ENCODE data around the gene MORN2. TPM values are rescaled to one million over a fixed set of nuclear protein-coding genes. Genes with fewer than 3 reads are reported as not detected.

Gene MORN2
- total RNA-seq, 4 donors from 2014 or later = 6.1 to 14.9 (median 10.6) TPM

DNA sequence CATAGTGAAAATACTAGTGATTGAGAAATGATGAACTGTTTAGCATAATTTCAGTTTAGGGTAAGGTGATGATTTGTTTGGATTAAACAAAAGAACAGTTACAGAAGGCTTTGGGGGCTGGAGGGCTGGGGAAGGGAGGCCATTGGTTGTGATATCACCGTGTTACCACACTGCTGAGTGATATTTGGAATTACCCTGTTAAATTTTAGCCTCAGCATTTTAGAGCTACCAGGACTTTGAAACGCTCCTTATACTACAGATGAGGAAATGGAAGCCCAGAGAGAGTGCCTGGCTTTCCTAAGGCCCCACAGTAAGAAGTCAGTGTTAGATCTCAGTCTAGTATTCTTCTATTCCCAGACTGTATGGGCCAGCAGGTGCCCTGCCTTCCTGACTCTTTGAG lies 29.5 kb downstream of the MORN2 start:
- no peaks in the 10 kb centered on the region for H3K36me3 ChIP-seq
- no peaks in the 10 kb centered on the region for H3K27me3 ChIP-seq
- no peak overlapping the region for H3K27ac ChIP-seq
- TF ChIP-seq, protein P1, sequence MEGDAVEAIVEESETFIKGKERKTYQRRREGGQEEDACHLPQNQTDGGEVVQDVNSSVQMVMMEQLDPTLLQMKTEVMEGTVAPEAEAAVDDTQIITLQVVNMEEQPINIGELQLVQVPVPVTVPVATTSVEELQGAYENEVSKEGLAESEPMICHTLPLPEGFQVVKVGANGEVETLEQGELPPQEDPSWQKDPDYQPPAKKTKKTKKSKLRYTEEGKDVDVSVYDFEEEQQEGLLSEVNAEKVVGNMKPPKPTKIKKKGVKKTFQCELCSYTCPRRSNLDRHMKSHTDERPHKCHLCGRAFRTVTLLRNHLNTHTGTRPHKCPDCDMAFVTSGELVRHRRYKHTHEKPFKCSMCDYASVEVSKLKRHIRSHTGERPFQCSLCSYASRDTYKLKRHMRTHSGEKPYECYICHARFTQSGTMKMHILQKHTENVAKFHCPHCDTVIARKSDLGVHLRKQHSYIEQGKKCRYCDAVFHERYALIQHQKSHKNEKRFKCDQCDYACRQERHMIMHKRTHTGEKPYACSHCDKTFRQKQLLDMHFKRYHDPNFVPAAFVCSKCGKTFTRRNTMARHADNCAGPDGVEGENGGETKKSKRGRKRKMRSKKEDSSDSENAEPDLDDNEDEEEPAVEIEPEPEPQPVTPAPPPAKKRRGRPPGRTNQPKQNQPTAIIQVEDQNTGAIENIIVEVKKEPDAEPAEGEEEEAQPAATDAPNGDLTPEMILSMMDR (IDR thresholded peaks at IDR 0.05) = no peak
- TF ChIP-seq POLR2A (IDR thresholded peaks at IDR 0.05) = no peak
- DNase-seq = no peak
- H3K9me3 ChIP-seq = no peaks in the 10 kb centered on the region
- no peak overlapping the region for H3K4me3 ChIP-seq
- 80 to 84% methylated on average over 2 of the region's 2 CpGs for WGBS, 2 donors
- H3K4me1 ChIP-seq = peaks cover 0 to 7% (median 0%) of the 10 kb centered on the region in 3 donors
- intact Hi-C loops (cut with DNase I) = no loop called here

DNA sequence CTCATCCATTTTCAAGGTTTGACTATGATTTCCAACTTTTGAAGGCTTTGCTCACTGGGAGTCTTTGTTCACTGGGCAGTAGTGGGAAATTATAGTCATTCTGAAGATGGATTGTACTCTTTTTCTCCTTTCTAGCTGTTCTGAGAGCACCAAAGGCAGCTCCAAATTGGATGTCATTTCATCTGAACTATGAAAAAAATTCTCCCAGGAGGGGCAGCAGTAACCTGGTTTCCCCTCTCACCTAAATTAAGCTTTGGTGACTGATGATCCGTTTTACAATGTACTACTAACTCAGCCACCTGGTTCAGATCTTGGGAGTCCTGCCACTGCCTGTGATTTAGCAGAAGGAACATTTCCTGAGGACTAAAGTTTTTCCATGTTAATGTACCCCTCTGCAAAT lies 31.5 kb downstream of the MORN2 start:
- Histone ChIP-seq H3K27ac (no peak overlapping the region), H3K27me3 (no peaks in the 10 kb centered on the region), H3K4me1 (peaks cover 0 to 7% (median 0%) of the 10 kb centered on the region in 3 donors), H3K9me3 (no peaks in the 10 kb centered on the region), H3K36me3 (no peaks in the 10 kb centered on the region), H3K4me3 (no peak overlapping the region)
- intact Hi-C loops (cut with DNase I) = no loop called here
- TF ChIP-seq, protein P1 (IDR thresholded peaks at IDR 0.05) = no peak
- TF ChIP-seq POLR2A (IDR thresholded peaks at IDR 0.05) = no peak
- no peak for DNase-seq
- 50 to 80% methylated on average over 1 of the region's 1 CpG for WGBS, 2 donors

DNA sequence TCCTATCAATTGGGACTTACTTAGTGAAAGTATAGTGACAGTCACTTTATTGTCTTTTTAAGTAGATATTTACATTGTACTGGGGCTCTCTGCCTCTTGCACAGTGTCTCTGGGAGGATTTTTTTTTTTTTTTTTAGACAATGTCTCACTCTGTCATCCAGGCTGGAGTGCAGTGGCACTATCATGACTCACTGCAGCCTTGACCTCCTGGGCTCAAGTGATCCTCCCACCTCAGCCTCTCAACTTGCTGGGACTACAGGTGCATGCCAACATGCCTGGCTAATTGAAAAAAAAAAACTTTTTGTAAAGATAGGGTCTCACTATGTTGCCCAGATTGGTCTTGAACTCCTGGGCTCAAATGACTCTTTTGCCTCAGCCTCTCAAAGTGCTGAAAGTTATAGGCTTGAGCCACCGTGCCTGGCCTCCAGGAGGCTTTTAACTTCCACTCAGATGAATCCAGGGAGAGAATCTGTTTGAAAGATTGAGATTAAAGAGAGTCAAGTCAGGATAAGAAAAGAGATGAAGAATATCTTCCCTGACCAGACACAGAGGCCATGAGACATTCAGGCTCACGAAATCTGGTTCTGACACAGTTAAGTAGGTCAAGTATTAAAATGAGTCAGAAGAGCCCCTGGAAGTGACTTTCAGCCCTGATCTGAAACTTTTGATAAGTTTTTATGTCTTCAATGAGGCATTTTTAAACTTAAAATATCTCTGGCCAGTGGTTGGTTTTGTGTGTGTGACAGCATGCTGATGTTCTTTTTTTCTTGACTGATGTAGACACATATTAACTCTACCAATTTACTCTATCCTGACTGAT lies 32.2 kb downstream of the MORN2 start:
- intact Hi-C loops (cut with DNase I) = no loop called here
- TF ChIP-seq, protein P1 (IDR thresholded peaks at IDR 0.05) = no peak
- TF ChIP-seq POLR2A (IDR thresholded peaks at IDR 0.05) = no peak
- Histone ChIP-seq H3K4me1 (peaks cover 0 to 7% (median 0%) of the 10 kb centered on the region in 3 donors), H3K36me3 (no peaks in the 10 kb centered on the region), H3K27me3 (no peaks in the 10 kb centered on the region), H3K9me3 (no peaks in the 10 kb centered on the region), H3K4me3 (no peak overlapping the region), H3K27ac (no peak overlapping the region)
- 63 to 84% methylated on average over 1 to 2 of the region's 2 CpGs for WGBS, 2 donors
- DNase-seq = no peak

DNA sequence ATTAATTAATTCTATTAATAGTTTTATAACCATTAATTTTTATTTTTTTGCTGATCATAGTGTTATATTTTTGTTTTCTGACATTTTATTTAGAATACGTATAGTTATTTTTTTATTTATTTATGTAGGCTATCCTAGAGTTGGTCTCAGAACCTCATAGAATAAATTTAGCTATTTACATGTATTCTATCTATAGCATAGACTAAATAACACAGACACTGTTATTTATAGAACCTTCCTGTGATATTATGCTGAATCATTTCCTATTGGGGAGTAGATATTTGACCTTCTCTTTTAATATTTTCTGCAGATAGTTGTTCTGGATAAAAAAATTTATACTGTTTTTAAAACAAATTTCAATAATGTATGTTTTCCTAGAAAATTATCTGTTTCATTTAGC lies 34.1 kb downstream of the MORN2 start:
- Histone ChIP-seq H3K4me1 (peaks cover 0 to 7% (median 0%) of the 10 kb centered on the region in 3 donors), H3K4me3 (no peak overlapping the region), H3K27me3 (no peaks in the 10 kb centered on the region), H3K9me3 (no peaks in the 10 kb centered on the region), H3K36me3 (no peaks in the 10 kb centered on the region), H3K27ac (no peak overlapping the region)
- intact Hi-C loops (cut with DNase I) = no loop called here
- no peak for DNase-seq
- 80 to 90% methylated on average over 1 of the region's 1 CpG for WGBS, 2 donors
- no peak for TF ChIP-seq POLR2A (IDR thresholded peaks at IDR 0.05)
- TF ChIP-seq, protein P1 (IDR thresholded peaks at IDR 0.05) = no peak

DNA sequence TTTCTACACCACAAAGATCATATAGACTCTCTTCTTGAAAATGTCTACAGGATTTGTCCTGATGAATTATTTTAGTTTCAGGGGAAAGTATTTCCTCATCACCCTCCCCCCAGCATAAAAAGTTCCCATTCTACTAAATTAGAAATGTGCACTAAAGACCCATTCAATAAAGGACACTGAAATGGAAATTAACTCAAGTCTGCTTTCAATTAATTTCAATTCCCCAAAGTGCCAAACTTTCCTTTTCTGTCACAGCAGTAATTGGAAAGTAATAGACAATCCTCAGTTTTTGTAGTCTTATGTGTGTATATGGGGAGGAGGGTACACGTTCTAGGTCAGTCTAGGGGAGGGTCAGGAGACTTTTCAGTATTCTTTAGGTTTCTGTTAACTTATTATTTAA lies 35.4 kb downstream of the MORN2 start:
- DNase-seq = no peak
- Histone ChIP-seq H3K4me1 (peaks cover 0 to 4% (median 0%) of the 10 kb centered on the region in 3 donors), H3K9me3 (no peaks in the 10 kb centered on the region), H3K36me3 (no peaks in the 10 kb centered on the region), H3K4me3 (no peak overlapping the region), H3K27ac (no peak overlapping the region), H3K27me3 (no peaks in the 10 kb centered on the region)
- WGBS, 2 donors = 83 to 85% methylated on average over 1 of the region's 1 CpG
- intact Hi-C loops (cut with DNase I) = no loop called here
- TF ChIP-seq, protein P1 (IDR thresholded peaks at IDR 0.05) = no peak
- TF ChIP-seq POLR2A (IDR thresholded peaks at IDR 0.05) = no peak

All from esophagus squamous epithelium (tissue), 5 donors.